Hematopoietic multipotent progenitor cell treated with erythropoietin and hydrocortisone succinate and interleukin-3 and kit ligand, for 8 days (in vitro differentiated cells): ENCODE measurements around the gene FSD2.
"Not testable (repeated sequence)": the region's sequence is repeated elsewhere in the genome, so short reads cannot be mapped to it uniquely, and the experiment has no call there.

Experiments
- DNase-seq: peaks from one replicate; pipeline ENCODE4 v3.0.0-alpha.2; 2015

Gene FSD2

GRCh38 chr15:82731527-82731926, 74.3 kb downstream of the FSD2 start:
- DNase-seq: no peak

GRCh38 chr15:82730022-82730530, 75.8 kb downstream of the FSD2 start:
- no peak for DNase-seq

- DNase-seq: no peak
These were observed 79.1 kb downstream of the FSD2 start for GRCh38 chr15:82726816-82727215.

- no peak for DNase-seq
These were observed 90.9 kb downstream of the FSD2 start for GRCh38 chr15:82715003-82715402.

GRCh38 chr15:82714016-82714415, 91.9 kb downstream of the FSD2 start:
- no peak for DNase-seq

GRCh38 chr15:82712036-82712435, 93.8 kb downstream of the FSD2 start:
- no peak for DNase-seq

GRCh38 chr15:82710926-82711490, 94.9 kb downstream of the FSD2 start:
- no peak for DNase-seq

GRCh38 chr15:82710208-82710555, 95.7 kb downstream of the FSD2 start:
- no peak for DNase-seq

- peak; percentile 67 for DNase-seq
These were observed 96.3 kb downstream of the FSD2 start, which contains the start of gene AP3B2 for GRCh38 chr15:82709421-82710207. AP3B2 (minus strand) TSS chr15:82709875; CDS start chr15:82709706, 169 bp downstream.

GRCh38 chr15:82709081-82709420, 96.8 kb downstream of the FSD2 start:
- DNase-seq: no peak

GRCh38 chr15:82705856-82706255, 100.0 kb downstream of the FSD2 start:
- not testable (repeated sequence) for DNase-seq
